ENCODE measurements around the gene CCDC81. TPM values are rescaled to one million over a fixed set of nuclear protein-coding genes. Genes with fewer than 3 reads are reported as not detected.
"Not testable (repeated sequence)": the region's sequence is repeated elsewhere in the genome, so short reads cannot be mapped to it uniquely, and the experiment has no call there.

The CCDC81 gene
- total RNA-seq, 1 donor from 2014 or later = under 0.01 TPM

- peak; percentile 23 for DNase-seq
Observed at GRCh38 chr11:86388198-86388597, 13.5 kb downstream of the CCDC81 start.

- DNase-seq = peak; percentile 44
Observed at GRCh38 chr11:86390487-86390886, 15.8 kb downstream of the CCDC81 start.

DNA sequence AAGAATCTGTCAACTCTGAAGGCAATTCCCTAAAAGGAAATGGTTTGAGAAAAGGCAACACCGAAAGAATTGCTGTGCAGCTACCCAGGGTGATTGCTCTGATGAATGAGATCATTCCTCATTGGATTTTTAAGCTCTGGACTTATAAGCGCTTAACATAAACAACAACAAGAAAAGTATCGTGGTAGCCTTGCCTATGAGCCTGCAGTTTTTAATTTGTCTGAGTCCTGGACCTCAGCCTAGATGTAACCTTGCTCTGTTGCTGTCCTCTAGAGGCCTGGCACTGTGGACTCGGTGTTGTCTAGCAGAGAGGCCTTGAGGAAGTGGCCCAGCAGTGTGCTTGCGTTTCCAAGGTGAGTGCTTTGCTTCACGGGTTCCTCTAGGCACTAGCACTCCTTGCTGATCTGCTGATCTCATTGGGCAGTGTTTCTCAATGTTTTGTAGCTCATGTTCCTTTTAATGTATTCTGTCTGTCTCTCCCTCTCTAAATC, 20.4 kb downstream of the CCDC81 start:
- peak; percentile 38 for DNase-seq

GRCh38 chr11:86396396-86396795, 21.7 kb downstream of the CCDC81 start:
- DNase-seq = peak; percentile 65

GRCh38 chr11:86397351-86397750, 22.7 kb downstream of the CCDC81 start:
- DNase-seq = no peak

DNA sequence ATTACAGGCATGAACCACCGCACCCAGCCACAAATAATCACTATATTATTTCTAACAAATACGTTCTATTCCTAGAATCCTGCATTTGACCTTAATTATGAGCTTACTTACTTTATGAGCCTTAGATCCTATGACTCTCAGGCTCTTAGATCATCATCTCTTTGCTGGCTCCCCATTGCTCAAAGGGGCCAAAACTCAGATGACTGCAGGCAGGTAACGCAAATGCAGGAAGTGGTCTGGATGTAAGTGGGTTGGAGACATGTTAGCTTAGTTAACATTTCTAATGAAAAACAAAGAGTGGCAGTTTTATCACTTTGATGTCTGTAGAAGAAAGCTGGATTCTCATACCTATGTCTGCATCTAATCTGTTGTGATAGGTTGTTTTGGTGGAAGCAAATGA, 23.4 kb downstream of the CCDC81 start:
- no peak for DNase-seq

DNA sequence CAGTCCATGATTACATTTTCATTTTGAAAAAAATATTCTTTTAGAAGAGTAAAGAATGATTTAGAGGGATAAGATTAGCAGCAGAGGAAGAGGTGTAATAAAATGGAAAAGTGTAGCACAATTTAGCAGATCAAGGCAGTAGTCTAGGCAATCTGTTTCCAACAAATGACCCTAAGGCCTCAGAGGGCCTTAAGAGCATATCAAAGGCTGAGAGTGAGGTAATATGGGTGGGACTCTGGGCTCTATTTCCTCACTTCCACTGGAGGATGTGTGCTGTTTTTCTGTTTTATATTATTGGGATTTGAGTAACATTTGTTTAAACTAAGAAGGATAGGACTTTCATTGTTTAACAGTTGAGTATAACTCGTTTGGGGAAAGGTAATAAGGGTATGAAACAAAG, 28.8 kb downstream of the CCDC81 start:
- DNase-seq = no peak

- peak; percentile 20 for DNase-seq
Observed at GRCh38 chr11:86408845-86409244, 34.2 kb downstream of the CCDC81 start.

DNA sequence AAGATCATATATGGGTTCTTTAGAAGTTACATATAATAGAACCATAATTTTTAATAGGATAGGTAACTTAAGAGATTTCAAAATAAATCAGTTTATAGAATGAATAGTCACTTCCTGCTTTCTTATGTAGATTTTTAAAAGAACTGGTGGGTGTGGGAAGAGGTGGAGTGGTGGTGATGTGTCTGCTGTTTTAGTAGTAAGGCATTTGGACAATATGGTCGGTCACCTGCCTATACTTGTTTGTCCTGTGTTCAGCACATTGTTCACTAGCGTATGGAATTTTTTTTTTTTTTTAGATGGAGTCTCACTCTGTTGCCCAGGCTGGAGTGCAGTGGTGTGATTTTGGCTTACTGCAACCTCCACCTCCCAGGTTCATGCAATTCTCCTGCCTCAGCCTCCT, 39.3 kb downstream of the CCDC81 start:
- DNase-seq = no peak

DNA sequence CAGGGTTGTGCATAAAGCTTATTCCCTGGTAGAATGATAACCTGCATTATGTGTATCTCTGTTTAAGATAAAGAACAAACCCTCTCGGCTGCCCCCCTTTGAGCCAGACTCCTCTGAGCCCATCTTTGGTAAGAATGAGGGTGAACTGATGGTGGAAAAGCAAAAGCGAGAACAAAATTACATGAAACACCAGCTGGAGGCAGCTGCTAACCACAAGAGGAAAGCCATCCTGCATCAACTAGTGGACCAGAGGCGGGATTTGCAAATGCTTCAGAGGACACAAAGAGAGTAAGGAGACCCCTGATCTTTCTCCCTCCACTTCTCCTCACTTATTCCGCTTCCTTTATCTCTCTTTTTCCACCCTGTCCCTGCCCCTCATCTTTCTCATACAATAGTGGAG, 40.3 kb downstream of the CCDC81 start:
- DNase-seq = no peak

GRCh38 chr11:86416494-86416893, 41.8 kb downstream of the CCDC81 start:
- DNase-seq = no peak

GRCh38 chr11:86416951-86417350, 42.3 kb downstream of the CCDC81 start:
- not testable (repeated sequence) for DNase-seq

DNA sequence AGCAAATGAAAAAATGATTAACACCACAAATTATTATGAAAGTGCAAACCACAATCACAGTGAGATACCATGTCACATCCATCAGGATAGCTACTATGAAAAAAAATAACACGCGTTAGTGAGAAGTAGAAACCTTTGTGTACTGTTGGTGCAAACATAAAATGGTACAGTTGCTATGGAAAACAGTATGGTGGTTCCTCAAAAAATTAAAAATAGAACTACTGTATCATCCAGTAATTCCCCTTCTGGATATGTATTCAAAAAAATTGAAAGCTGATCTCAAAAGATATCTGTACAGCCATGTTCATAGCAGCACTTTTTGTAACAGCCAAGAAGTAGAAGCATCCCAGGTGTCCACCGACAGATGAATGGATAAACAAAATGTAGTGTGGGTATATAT, 43.4 kb downstream of the CCDC81 start:
- no peak for DNase-seq

DNA sequence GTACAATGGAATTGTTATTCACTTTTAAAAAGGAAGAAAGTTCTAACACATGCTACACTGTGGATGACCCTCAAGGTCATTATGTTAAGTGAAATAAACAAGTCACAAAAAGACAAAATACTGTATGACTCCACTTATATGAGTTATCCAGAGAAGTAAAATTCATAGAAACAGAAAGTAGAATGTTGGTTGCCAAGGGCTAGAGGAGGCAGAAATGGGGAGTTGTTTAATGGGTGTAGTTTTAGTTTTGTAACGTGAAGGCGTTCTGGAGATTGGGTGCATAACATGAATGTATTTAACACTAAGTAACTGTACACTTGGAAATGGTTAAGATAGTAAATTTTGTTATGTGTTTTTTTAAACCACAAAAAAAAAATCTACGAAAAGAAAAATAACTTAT, 43.8 kb downstream of the CCDC81 start:
- DNase-seq = no peak

DNA sequence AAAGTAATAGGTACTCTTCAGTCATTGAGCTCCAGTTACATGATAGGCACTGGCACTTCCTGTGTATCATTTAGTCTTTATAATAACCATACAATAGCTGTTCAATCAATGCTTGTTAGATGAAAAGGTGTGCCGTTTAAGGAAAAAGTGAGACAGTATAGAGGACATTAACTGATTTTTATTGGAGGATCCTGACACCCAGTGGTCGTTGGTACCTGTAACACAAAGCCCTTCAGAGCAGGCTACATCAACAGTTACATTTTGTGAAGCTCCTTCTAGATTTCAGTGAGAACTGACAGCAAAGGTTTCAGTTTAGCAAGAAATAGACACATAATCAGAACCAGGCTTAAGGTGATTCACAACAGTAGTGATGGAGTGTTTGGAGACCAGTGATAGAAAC, 44.2 kb downstream of the CCDC81 start:
- DNase-seq = peak; percentile 46

DNA sequence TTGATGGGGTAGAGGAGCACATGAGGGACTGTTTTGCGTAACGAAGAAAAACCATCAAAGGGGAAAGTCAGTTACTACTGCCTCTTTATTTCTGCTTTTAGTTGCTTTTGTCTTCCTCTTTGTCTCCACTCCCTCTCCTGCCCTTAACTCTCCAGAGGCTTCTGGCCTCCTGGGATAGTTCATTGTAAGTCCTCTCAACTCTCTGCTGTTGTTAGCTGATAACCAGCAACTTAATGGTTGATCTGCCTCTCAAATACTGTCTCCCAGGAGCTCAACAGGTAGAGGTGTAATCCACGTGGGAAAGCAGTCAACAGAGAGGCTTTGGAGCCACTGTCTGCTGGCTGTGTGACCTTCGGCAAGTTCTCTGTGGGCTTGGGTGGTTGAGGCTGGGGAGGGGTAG, 47.3 kb downstream of the CCDC81 start:
- no peak for DNase-seq

- DNase-seq = no peak
Observed at GRCh38 chr11:86422371-86422770, 47.7 kb downstream of the CCDC81 start.

DNA sequence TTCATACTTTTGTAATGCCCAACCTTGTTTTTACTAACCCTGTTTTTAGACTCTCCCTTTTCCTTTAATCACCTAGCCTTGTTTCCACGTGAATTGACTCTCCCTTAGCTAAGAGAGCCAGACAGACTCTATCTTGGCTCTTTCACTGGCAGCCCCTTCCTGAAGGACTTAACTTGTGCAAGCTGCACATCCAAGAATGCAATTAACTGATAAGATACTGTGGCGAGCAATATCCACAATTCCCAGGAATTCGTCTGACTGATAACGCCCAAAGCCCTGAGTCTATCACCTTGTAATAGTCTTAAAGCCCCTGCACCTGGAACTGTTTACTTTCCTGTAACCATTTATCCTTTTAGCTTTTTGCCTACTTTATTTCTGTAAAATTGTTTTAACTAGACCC, 48.8 kb downstream of the CCDC81 start:
- not testable (repeated sequence) for DNase-seq

GRCh38 chr11:86427441-86427840, 52.8 kb downstream of the CCDC81 start:
- no peak for DNase-seq

DNA sequence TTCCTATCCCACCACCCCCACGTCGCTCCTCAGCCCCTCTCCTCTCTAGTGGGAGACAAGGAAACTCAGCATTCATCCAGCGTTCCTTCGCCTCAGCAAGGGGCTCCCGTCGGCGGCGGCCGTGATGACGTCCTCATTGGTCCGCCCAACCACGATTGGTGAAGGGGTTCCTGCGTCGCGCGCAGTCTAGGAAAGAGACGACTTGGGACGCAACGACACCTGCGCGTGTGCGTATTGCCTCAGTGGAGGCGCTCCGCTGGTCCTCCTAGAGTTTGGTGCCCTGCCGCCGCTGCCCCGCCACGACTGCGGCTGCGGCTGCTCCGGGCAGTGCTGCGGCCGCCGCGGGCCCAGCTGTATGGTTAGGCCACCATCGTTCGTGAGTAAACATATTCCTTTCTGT, 56.6 kb downstream of the CCDC81 start:
- DNase-seq = peak; percentile 59

DNA sequence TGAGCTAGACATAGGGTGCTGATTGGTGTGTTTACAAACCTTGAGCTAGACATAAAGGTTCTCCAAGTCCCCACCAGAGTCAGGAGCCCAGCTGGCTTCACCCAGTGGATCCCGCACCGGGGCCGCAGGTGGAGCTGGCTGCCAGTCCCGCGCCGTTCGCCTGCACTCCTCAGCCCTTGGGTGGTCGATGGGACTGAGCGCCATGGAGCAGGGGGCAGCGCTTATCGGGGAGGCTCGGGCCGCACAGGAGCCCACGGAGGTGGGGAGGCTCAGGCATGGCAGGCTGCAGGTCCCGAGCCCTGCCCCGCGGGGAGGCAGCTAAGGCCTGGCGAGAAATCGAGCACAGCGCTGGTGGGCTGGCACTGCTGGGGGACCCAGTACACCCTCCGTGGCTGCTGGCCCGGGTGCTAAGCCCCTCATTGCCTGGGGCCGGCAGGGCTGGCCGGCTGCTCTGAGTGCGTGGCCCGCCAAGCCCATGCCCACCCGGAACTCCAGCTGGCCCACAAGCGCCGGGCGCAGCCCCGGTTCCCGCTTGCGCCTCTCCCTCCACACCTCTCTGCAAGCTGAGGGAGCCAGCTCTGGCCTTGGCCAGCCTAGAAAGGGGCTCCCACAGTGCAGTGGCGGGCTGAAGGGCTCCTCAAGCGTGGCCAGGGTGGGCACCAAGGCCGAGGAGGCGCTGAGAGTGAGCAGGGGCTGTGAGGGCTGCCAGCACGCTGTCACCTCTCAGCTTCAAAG, 58.8 kb downstream of the CCDC81 start:
- DNase-seq = not testable (repeated sequence)

GRCh38 chr11:86435711-86436110, 61.0 kb downstream of the CCDC81 start:
- no peak for DNase-seq

- DNase-seq = peak; percentile 52
Observed at GRCh38 chr11:86438685-86439084, 64.0 kb downstream of the CCDC81 start.

DNA sequence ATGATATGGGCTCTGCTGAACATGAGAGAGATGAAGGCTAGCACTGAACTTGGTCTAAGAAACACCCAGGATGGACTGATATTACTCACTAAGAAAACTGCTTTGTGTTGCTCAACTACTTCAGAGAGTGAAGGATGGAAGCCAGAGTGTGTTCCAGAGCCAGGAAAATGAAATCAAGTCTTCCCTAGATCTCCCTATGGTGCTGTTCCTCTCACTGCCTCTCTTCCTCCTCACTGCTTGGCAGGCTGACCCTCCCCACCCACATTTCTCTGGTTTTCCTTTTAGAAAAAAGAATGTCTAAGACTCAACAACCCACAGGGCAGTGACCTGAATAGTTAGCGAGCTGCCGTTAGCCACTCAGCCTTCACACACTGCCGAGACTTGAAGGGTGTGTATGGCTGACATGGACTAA, 65.6 kb downstream of the CCDC81 start:
- DNase-seq = no peak

GRCh38 chr11:86440843-86441242, 66.2 kb downstream of the CCDC81 start:
- DNase-seq = no peak
